ENCODE results near the gene ZP1. TPM values are rescaled to one million over a fixed set of nuclear protein-coding genes. Genes with fewer than 3 reads are reported as not detected.

Gene ZP1
- total and polyA plus RNA-seq, 2 of the 13 experiments (the other 11 are each of a cell fraction or from before 2014, with no cell fraction given), result 0.16 TPM; not detected in 1

GRCh38 chr11:60880643-60881282 lies 13.4 kb downstream of the ZP1 start (continued):
- no peak for TF ChIP-seq ZNF17 (CRISPR knock-in tag; IDR thresholded peaks at IDR 0.05)
- peak; percentile 100 for TF ChIP-seq HDAC1 (CRISPR knock-in tag; IDR thresholded peaks at IDR 0.05)
- TF ChIP-seq SRSF1 (optimal IDR thresholded peaks at IDR 0.05; ENCODE audit: low read depth, low read length), result no peak
- no peak for TF ChIP-seq ZNF260 (CRISPR knock-in tag; IDR thresholded peaks at IDR 0.05; ENCODE audit: borderline replicate concordance, low read depth)
- no peak for TF ChIP-seq GRHL1 (CRISPR knock-in tag; conservative IDR thresholded peaks at IDR 0.05)
- no peak for TF ChIP-seq NAIF1 (CRISPR knock-in tag; IDR thresholded peaks at IDR 0.05; ENCODE audit: borderline replicate concordance)
- TF ChIP-seq ZNF264 (CRISPR knock-in tag; IDR thresholded peaks at IDR 0.05), result peak; percentile 92
- TF ChIP-seq BRF2 (CRISPR knock-in tag; IDR thresholded peaks at IDR 0.05), result peak; percentile 77; the same call in 1 of the 2 replicates
- TF ChIP-seq CBX2 (IDR thresholded peaks at IDR 0.05; ENCODE audit: low read depth, low read length), result no peak
- peak; percentile 91 for TF ChIP-seq CBX2 (CRISPR knock-in tag; IDR thresholded peaks at IDR 0.05; ENCODE audit: low read depth)
- no peak for TF ChIP-seq NCOA1 (CRISPR knock-in tag; IDR thresholded peaks at IDR 0.05)
- no peak for TF ChIP-seq KLF15 (CRISPR knock-in tag; IDR thresholded peaks at IDR 0.05; ENCODE audit: borderline replicate concordance)
- TF ChIP-seq ZNF318 (CRISPR knock-in tag; IDR thresholded peaks at IDR 0.05), result peak; percentile 87
- TF ChIP-seq MXD4 (CRISPR knock-in tag; IDR thresholded peaks at IDR 0.05), result 0 out of 2 replicates have a peak, but pooled peaks have one; percentile 61
- TF ChIP-seq MAZ (IDR thresholded peaks at IDR 0.05; ENCODE audit: borderline replicate concordance, low read depth, low read length), result no peak
- TF ChIP-seq MAZ (CRISPR knock-in tag; IDR thresholded peaks at IDR 0.05; ENCODE audit: low read depth), result peak; percentile 62; the same call in 1 of the 2 replicates
- no peak for TF ChIP-seq CCAR2 (optimal IDR thresholded peaks at IDR 0.05; ENCODE audit: low read depth, low read length)
- TF ChIP-seq MTF2 (CRISPR knock-in tag; IDR thresholded peaks at IDR 0.05; ENCODE audit: borderline replicate concordance), result no peak
- peak; percentile 87; the same call in 1 of the 2 replicates for TF ChIP-seq ZNF619 (CRISPR knock-in tag; IDR thresholded peaks at IDR 0.05)
